A549 (cell line): ENCODE measurements around the gene CHFR.
"Not testable (repeated sequence)": the region's sequence is repeated elsewhere in the genome, so short reads cannot be mapped to it uniquely, and the experiment has no call there.

Source experiments
- CTCF ChIP-seq: fragments of >200 bp; sonication (Bioruptor Twin); formaldehyde crosslinking; IDR thresholded peaks from 3 replicates; pipeline ENCODE4 v1.5.1; 2016
- E2F6 ChIP-seq: IDR thresholded peaks from 2 replicates; pipeline ENCODE4 v1.6.1; 2012; ENCODE audit warnings: low read depth, borderline replicate concordance
- ELK1 ChIP-seq: fragments of 150-350 bp; IDR thresholded peaks from 2 replicates; pipeline ENCODE4 v1.6.1; 2014; ENCODE audit warnings: low read depth, mild to moderate bottlenecking, low read length
- EP300 ChIP-seq, 2 experiments: fragments of >200 bp; sonication (Bioruptor Twin); formaldehyde crosslinking; IDR thresholded peaks; 2 replicates in 1 of 2; 3 replicates in 1 of 2; pipeline ENCODE4 v1.6.1; 2016 to 2017
- MAFK ChIP-seq: fragments of 450-650 bp; IDR thresholded peaks from 2 replicates; pipeline ENCODE4 v1.6.1; 2014; ENCODE audit not compliant: partially characterized antibody
- PHF8 ChIP-seq: fragments of 200-600 bp; sonication (generic); IDR thresholded peaks from 2 replicates; pipeline ENCODE4 v1.6.1; 2016; ENCODE audit warnings: low read depth, mild to moderate bottlenecking, antibody characterized with exemption, moderate library complexity, borderline replicate concordance
- POLR2A ChIP-seq: IDR thresholded peaks from 2 replicates; pipeline ENCODE4 v1.6.1; 2012; ENCODE audit warnings: mild to moderate bottlenecking, low read length
- REST ChIP-seq: fragments of 200-600 bp; sonication (generic); IDR thresholded peaks from 2 replicates; pipeline ENCODE4 v1.6.1; 2016; ENCODE audit warnings: antibody characterized with exemption, mild to moderate bottlenecking, moderate library complexity
- ZNF302 ChIP-seq: fragments of 250-450 bp; sonication (Bioruptor Pico); IDR thresholded peaks from 2 replicates; pipeline ENCODE4 v1.9.0; 2021; ENCODE audit warnings: inconsistent platforms, mild to moderate bottlenecking, moderate library complexity

GRCh38 chr12:132936921-132937320 is 49.5 kb upstream of the CHFR start:
- not testable (repeated sequence) for TF ChIP-seq ELK1; CTCF; PHF8; POLR2A; EP300 (IDR thresholded peaks at IDR 0.05); MAFK; E2F6; REST; ZNF302
